COLO668 (cell line): ENCODE results near the gene AXIN1.
A peak's percentile ranks its signal among the peaks of the same experiment; 100 is the strongest.

ENCODE experiments used
- DNase-seq: peaks from one replicate; lab custom pipeline; 2025; ENCODE audit not compliant: unreplicated experiment; lab: John Stamatoyannopoulos, UW

AXIN1 gene

GRCh38 chr16:285146-286055 is 67.1 kb downstream of the AXIN1 start:
- DNase-seq: no peak

GRCh38 chr16:284204-285120 is 68.1 kb downstream of the AXIN1 start:
- no peak for DNase-seq

GRCh38 chr16:283033-283805 is 69.3 kb downstream of the AXIN1 start, which contains the start of gene PDIA2:
TSS of gene PDIA2 (plus strand) at chr16:283164. CDS start at chr16:283170, 6 bp downstream.
- no peak for DNase-seq

GRCh38 chr16:282491-282890 is 70.0 kb downstream of the AXIN1 start:
- no peak for DNase-seq

GRCh38 chr16:281660-282255 is 70.8 kb downstream of the AXIN1 start:
- peak; percentile 18 for DNase-seq

DNA sequence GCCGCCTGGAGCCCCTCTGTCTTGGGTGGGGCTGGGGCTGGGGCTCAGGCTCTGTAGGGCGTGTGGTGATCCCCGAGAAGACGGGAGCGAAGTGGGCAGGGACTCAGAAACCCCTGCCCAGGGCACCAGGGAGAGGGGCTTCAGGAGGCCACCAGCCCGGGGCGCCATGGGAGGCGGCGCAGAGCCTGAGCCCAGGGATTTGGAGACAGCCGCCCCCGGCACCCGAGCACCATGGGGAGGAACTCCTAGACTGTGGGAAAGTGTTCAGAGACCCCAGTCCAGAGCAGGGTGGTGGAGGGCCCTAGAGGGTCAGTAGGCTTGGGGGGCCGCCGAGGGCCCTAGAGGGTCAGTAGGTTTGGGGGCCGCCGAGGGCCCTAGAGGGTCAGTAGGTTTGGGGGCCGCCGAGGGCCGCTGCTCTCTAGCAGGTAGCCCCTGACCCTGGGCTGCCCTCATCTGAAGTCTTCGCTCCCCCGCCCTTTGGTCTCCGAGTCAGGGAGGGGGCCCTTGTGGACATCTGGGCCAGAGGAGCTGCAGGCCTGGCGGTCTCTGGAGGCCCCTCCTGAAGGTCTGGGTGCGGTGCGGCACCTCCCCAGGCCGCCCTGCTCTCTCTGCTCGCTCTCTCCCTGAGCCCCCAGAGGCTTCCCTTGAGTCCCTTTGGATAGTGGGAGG is 71.4 kb downstream of the AXIN1 start:
- DNase-seq: no peak

GRCh38 chr16:280552-280951 is 72.0 kb downstream of the AXIN1 start, which contains the start of gene ARHGDIG:
TSS of gene ARHGDIG (plus strand) at chr16:280591. CDS start at chr16:280681, 90 bp downstream.
- no peak for DNase-seq

DNA sequence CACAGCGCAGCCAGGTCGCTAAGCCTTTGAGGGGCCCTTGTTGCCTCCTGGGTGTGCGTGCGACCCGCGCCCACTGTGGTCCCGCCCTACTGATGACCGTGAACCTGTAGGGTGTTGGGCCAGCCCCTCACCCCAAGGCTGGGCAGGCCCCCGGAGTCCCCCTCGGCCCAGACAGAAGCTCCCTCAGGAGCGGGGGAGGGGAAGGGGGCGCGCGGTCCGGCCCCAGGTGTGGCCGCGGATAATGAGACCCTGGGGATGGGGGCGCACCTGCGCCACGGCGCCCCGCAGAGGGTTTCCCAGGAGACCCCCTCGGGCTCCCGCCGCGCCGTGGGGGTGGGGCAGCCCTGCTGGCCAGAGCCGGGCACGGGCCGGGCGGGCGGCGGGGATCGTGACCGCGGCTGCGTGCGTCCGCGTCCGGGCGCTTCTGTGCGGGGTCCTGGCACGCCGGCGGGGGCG is 72.5 kb downstream of the AXIN1 start:
- DNase-seq: no peak

- no peak for DNase-seq
Measured at GRCh38 chr16:279531-279930, 73.0 kb downstream of the AXIN1 start.

DNA sequence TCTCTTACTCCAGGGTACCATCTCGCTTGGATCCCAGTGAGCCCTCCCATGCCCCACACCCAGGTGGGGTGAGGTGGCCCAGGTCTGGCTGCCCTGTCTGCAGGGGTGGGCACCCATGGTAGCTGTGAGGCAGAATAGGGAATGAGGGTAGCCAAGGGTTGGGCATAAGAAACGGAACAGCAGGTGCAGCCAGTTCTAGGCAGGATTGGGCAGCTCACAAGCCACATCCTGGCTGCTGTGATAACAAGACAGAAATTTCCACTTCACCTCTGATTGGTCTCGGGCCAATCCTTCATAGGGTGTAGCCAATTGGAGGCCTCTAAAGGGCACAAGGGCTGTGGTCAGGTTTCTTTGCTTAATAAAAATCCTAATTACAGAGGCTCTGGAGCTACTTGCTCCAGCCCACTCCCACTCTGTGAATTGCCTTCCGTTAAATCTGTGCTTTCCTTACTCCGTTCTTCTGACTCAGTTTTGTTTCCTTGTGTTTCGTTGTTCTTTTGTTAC is 73.6 kb downstream of the AXIN1 start:
- DNase-seq: peak; percentile 42

GRCh38 chr16:276426-277077 is 76.0 kb downstream of the AXIN1 start:
- DNase-seq: no peak

DNA sequence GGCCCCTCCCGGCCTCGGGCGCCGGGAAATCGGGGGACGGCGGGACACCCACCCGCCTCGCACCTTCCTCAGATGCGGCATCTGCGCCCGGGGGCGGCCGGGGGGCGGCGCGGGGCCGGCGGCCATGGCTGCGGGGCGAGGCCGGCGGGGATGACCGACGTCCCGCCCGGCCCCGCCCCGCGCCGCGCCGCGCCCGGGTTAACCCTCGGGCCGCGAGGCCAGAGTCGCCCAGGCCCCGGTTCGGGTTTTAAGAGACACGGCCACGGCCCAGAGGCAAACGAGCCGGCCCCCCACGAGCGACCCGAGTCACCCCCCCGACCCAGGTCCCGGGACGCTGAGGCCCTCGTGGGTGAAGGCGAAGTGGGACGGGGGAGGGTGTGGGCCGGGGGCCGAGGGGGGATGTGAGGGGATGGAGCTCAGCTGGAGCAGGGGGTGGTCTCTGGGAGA is 76.7 kb downstream of the AXIN1 start, which contains the start of gene RGS11:
TSS of gene RGS11 (minus strand) at position 159 of the 447 bp plus-strand sequence. CDS start at position 126, 33 bp downstream.
- DNase-seq: no peak

- peak; percentile 30 for DNase-seq
Measured at GRCh38 chr16:275041-275641, 77.4 kb downstream of the AXIN1 start.

- DNase-seq: peak; percentile 21
Measured at GRCh38 chr16:273547-274421, 78.7 kb downstream of the AXIN1 start.

DNA sequence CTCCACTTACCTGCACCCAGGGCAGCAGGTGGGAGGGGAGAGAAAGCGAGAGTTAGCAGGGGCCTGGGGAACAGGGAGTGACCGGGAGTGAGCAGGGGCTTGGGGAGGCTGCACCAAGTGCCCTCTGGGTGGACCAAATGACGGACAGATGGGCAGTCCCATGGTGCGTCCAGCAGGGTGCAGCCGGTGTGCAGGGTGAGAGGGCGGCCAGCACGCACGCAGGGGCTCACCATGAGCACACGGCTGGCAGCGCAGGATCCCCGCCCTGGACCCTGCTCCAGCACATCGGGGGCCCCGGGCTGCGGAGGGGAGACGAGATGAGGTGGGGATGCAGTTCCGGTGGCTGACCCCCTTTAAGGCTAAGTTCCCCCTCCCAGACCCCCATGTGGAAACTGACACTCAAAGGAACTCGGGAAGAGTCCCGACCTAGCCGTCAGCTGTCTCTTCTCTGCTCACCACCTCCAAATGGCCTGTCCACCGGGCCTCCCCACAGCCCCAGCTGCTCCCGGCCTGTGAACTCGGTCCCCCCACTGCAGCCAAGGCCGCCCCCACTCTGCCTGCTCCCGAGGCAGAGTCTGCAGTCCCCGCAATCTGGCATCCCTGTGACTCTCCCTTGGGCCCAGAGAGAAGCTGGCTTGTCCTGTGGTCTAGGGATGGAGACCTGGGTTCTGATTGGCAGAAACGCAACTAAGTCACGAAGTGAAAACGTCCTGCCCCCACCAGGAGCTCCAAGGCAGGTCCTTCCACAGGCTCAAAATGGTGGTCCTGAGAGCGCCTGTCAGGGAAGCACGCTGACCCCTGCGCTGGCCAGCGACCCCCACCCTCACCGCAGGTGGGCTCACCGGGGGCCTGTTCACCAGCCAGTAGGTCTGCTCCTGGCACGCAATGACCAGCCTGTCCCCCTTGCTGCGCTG is 79.6 kb downstream of the AXIN1 start:
- peak; percentile 20 for DNase-seq
